Pulmonary artery endothelial cell (primary cell): ENCODE results near the gene ZNF792. TPM values are rescaled to one million over a fixed set of nuclear protein-coding genes. Genes with fewer than 3 reads are reported as not detected.
"Not testable (repeated sequence)": the region's sequence is repeated elsewhere in the genome, so short reads cannot be mapped to it uniquely, and the experiment has no call there.

ENCODE experiments used
- DNase-seq: peaks from one replicate; pipeline ENCODE4 v3.0.0-alpha.2; 2011; ENCODE audit warnings: low read depth, low spot score
- total RNA-seq: library from RNA; depleted of rRNA; stranded (reverse); fragments of >200 nt; gene quantifications from 2 replicates; pipeline ENCODE4 v1.2.3, GENCODE V29; 2014

The ZNF792 gene
- 30.8 and 38.7 TPM in 2 replicates for total RNA-seq

- peak; percentile 48 for DNase-seq
These were observed at the start of gene ZNF792 for GRCh38 chr19:34963573-34964406. Gene ZNF792 (minus strand): TSS chr19:34964229. CDS start chr19:34963662, 567 bp downstream.

- no peak for DNase-seq
These were observed 49.2 kb upstream of the ZNF792 start for GRCh38 chr19:35013041-35013819.

GRCh38 chr19:35011737-35012682, 48.0 kb upstream of the ZNF792 start:
- no peak for DNase-seq

- no peak for DNase-seq
These were observed 47.2 kb upstream of the ZNF792 start for GRCh38 chr19:35011091-35011689.

GRCh38 chr19:35009424-35010415, 45.7 kb upstream of the ZNF792 start:
- no peak for DNase-seq

- no peak for DNase-seq
These were observed 44.9 kb upstream of the ZNF792 start for GRCh38 chr19:35008891-35009341.

GRCh38 chr19:35007427-35007826, 43.4 kb upstream of the ZNF792 start:
- DNase-seq, result not testable (repeated sequence)

- DNase-seq, result no peak
These were observed 43.0 kb upstream of the ZNF792 start for GRCh38 chr19:35006999-35007365.

GRCh38 chr19:35006342-35006998, 42.4 kb upstream of the ZNF792 start:
- DNase-seq, result peak; percentile 58

GRCh38 chr19:35006007-35006341, 41.9 kb upstream of the ZNF792 start:
- not testable (repeated sequence) for DNase-seq

- DNase-seq, result no peak
These were observed 41.4 kb upstream of the ZNF792 start for GRCh38 chr19:35005256-35005977.

- DNase-seq, result no peak
These were observed 40.7 kb upstream of the ZNF792 start for GRCh38 chr19:35004517-35005255.

GRCh38 chr19:35002037-35002535, 38.1 kb upstream of the ZNF792 start:
- no peak for DNase-seq

- DNase-seq, result no peak
These were observed 36.8 kb upstream of the ZNF792 start for GRCh38 chr19:35000647-35001501.

- DNase-seq, result no peak
These were observed 36.3 kb upstream of the ZNF792 start for GRCh38 chr19:35000338-35000646.

GRCh38 chr19:34999498-35000337, 35.7 kb upstream of the ZNF792 start, which contains the start of gene GRAMD1A:
Gene GRAMD1A (plus strand): TSS chr19:35000323. CDS start chr19:35000479, 156 bp downstream.
- peak; percentile 69 for DNase-seq
